HG02678 (cell line): ENCODE measurements around the gene ANKRD16.
A peak's percentile ranks its signal among the peaks of the same experiment; 100 is the strongest.
"Not testable (repeated sequence)": the region's sequence is repeated elsewhere in the genome, so short reads cannot be mapped to it uniquely, and the experiment has no call there.

Source experiments
- ATAC-seq: cut with Tn5 transposase; IDR thresholded peaks from one replicate; pipeline ENCODE4 v1.9.1; 2021; ENCODE audit warnings: mild to moderate bottlenecking, moderate library complexity; ENCODE audit not compliant: unreplicated experiment

ANKRD16 gene

GRCh38 chr10:5889624-5890451 is at the start of gene ANKRD16, which contains the start of gene FBH1:
TSS of gene ANKRD16 (minus strand) at chr10:5889893. CDS start at chr10:5889354, 539 bp downstream.
TSS of gene FBH1 (plus strand) at chr10:5890243. CDS start at chr10:5890346, 103 bp downstream.
- peak; percentile 83 for ATAC-seq

GRCh38 chr10:5938291-5938690 is 48.6 kb upstream of the ANKRD16 start:
- ATAC-seq, result no peak

GRCh38 chr10:5937016-5937415 is 47.3 kb upstream of the ANKRD16 start:
- ATAC-seq, result no peak

- no peak for ATAC-seq
Measured at GRCh38 chr10:5935628-5936027, 45.9 kb upstream of the ANKRD16 start.

GRCh38 chr10:5933909-5934546 is 44.3 kb upstream of the ANKRD16 start:
- ATAC-seq, result no peak

GRCh38 chr10:5932345-5932744 is 42.7 kb upstream of the ANKRD16 start:
- ATAC-seq, result no peak

GRCh38 chr10:5930272-5930671 is 40.6 kb upstream of the ANKRD16 start:
- no peak for ATAC-seq

- no peak for ATAC-seq
Measured at GRCh38 chr10:5929442-5929841, 39.7 kb upstream of the ANKRD16 start.

- no peak for ATAC-seq
Measured at GRCh38 chr10:5927306-5927705, 37.6 kb upstream of the ANKRD16 start.

GRCh38 chr10:5924889-5925288 is 35.2 kb upstream of the ANKRD16 start:
- ATAC-seq, result no peak

GRCh38 chr10:5921746-5922145 is 32.1 kb upstream of the ANKRD16 start:
- no peak for ATAC-seq

- no peak for ATAC-seq
Measured at GRCh38 chr10:5919568-5919967, 29.9 kb upstream of the ANKRD16 start.

- no peak for ATAC-seq
Measured at GRCh38 chr10:5918763-5919162, 29.1 kb upstream of the ANKRD16 start.

- ATAC-seq, result no peak
Measured at GRCh38 chr10:5917305-5917704, 27.6 kb upstream of the ANKRD16 start.

- no peak for ATAC-seq
Measured at GRCh38 chr10:5915451-5915850, 25.8 kb upstream of the ANKRD16 start.

- no peak for ATAC-seq
Measured at GRCh38 chr10:5913736-5914135, 24.0 kb upstream of the ANKRD16 start.

GRCh38 chr10:5911670-5912069 is 22.0 kb upstream of the ANKRD16 start:
- no peak for ATAC-seq

GRCh38 chr10:5910323-5911100 is 20.8 kb upstream of the ANKRD16 start:
- no peak for ATAC-seq

GRCh38 chr10:5908676-5909075 is 19.0 kb upstream of the ANKRD16 start:
- not testable (repeated sequence) for ATAC-seq

- no peak for ATAC-seq
Measured at GRCh38 chr10:5906651-5907050, 17.0 kb upstream of the ANKRD16 start.

GRCh38 chr10:5905854-5906507 is 16.3 kb upstream of the ANKRD16 start:
- no peak for ATAC-seq
